IMR-90 (cell line): ENCODE results near the gene PRSS50. TPM values are rescaled to one million over a fixed set of nuclear protein-coding genes. Genes with fewer than 3 reads are reported as not detected.
A peak's percentile ranks its signal among the peaks of the same experiment; 100 is the strongest.

Experiments used
- ATAC-seq: fragments of 200-7000 bp; cut with Tn5 transposase; 2 replicates; pipeline ENCODE4 v1.9.1; 2020; ENCODE audit warnings: low read depth, mild to moderate bottlenecking, moderate library complexity
- BruUV-seq: library from RNA; stranded (reverse); fragments of 400-500 nt; replicated peaks from 2 replicates; lab custom pipeline; 2021; lab: Mats Ljungman, UMichigan
- CTCF ChIA-PET: fragments of 300-600 bp; formaldehyde crosslinking; extraction: SDS; loops from one replicate; lab custom pipeline; 2021; ENCODE audit warnings: antibody characterized with exemption; lab: Yijun Ruan, JAX
- POLR2A ChIA-PET: fragments of 300-600 bp; sonication (Branson Sonifier 250); formaldehyde crosslinking; loops from one replicate; lab custom pipeline; 2022; ENCODE audit warnings: antibody characterized with exemption; ENCODE audit not compliant: unreplicated experiment; lab: Charles Lee
- DNase-seq: peaks from one replicate; pipeline ENCODE4 v3.0.0; 2013
- H2AFZ ChIP-seq: replicated peaks from 2 replicates; pipeline ENCODE3; 2013; ENCODE audit warnings: low read length, mild to moderate bottlenecking; ENCODE audit not compliant: poor library complexity
- H2AK5ac ChIP-seq: 2 replicates; pipeline ENCODE4 v1.6.1; 2013; ENCODE audit warnings: low read depth, low read length, inconsistent platforms
- H2AK9ac ChIP-seq: replicated peaks from 2 replicates; pipeline ENCODE3; 2013; ENCODE audit warnings: mild to moderate bottlenecking, low read depth, low read length, moderate library complexity; ENCODE audit not compliant: poor library complexity
- H2BK120ac ChIP-seq: 2 replicates; pipeline ENCODE4 v1.6.1; 2013; ENCODE audit warnings: low read depth, low read length, inconsistent platforms
- H2BK15ac ChIP-seq: 3 replicates; pipeline ENCODE4 v1.6.1; 2013; ENCODE audit warnings: low read depth, low read length, inconsistent platforms
- H2BK20ac ChIP-seq: 2 replicates; pipeline ENCODE4 v1.6.1; 2013; ENCODE audit warnings: low read depth, mild to moderate bottlenecking, inconsistent platforms, low read length, moderate library complexity
- H2BK5ac ChIP-seq: 2 replicates; pipeline ENCODE4 v1.6.1; 2013; ENCODE audit warnings: mild to moderate bottlenecking, low read depth, low read length, inconsistent platforms; ENCODE audit not compliant: poor library complexity, severe bottlenecking
- H3K14ac ChIP-seq: replicated peaks from 2 replicates; pipeline ENCODE4 v1.6.1; 2013; ENCODE audit warnings: low read depth, low read length, inconsistent platforms
- H3K18ac ChIP-seq: 2 replicates; pipeline ENCODE4 v1.6.1; 2013; ENCODE audit warnings: low read depth, low read length, control low read depth
- H3K23ac ChIP-seq: 2 replicates; pipeline ENCODE4 v1.6.1; 2013; ENCODE audit warnings: low read depth, low read length, inconsistent platforms
- H3K27ac ChIP-seq: 2 replicates; pipeline ENCODE4 v1.5.1; 2013; ENCODE audit warnings: mild to moderate bottlenecking, control low read depth, low read length; ENCODE audit not compliant: insufficient read depth
- H3K27me3 ChIP-seq: 2 replicates; pipeline ENCODE4 v1.6.1; 2013; ENCODE audit warnings: low read length; ENCODE audit not compliant: control insufficient read depth, insufficient read depth
- H3K36me3 ChIP-seq: 2 replicates; pipeline ENCODE4 v1.6.1; 2013; ENCODE audit warnings: low read length, mixed read lengths; ENCODE audit not compliant: control insufficient read depth, insufficient read depth
- H3K4ac ChIP-seq: 2 replicates; pipeline ENCODE4 v1.6.1; 2013; ENCODE audit warnings: low read depth, low read length, inconsistent platforms
- H3K4me1 ChIP-seq: 2 replicates; pipeline ENCODE4 v1.6.1; 2013; ENCODE audit warnings: low read length, mixed read lengths; ENCODE audit not compliant: control insufficient read depth, insufficient read depth
- H3K4me2 ChIP-seq: 2 replicates; pipeline ENCODE4 v1.6.1; 2013; ENCODE audit warnings: low read depth, mild to moderate bottlenecking, control low read depth, low read length, moderate library complexity
- H3K4me3 ChIP-seq: 2 replicates; pipeline ENCODE4 v1.5.1; 2013; ENCODE audit warnings: low read depth, mild to moderate bottlenecking, control low read depth, low read length, moderate library complexity; ENCODE audit not compliant: insufficient read depth
- H3K56ac ChIP-seq: 2 replicates; pipeline ENCODE4 v1.6.1; 2013; ENCODE audit warnings: low read length, inconsistent platforms; ENCODE audit not compliant: insufficient read depth; ENCODE audit errors: extremely low read depth
- H3K79me1 ChIP-seq, 2 experiments: 2 replicates each; pipeline ENCODE4 v1.6.1; 2013; ENCODE audit warnings: low read length in 2 of 2, inconsistent platforms in 1 of 2, low read depth in 1 of 2
- H3K9ac ChIP-seq: 2 replicates; pipeline ENCODE4 v1.6.1; 2013; ENCODE audit warnings: low read depth, low read length, control low read depth
- H3K9me1 ChIP-seq: 2 replicates; pipeline ENCODE4 v1.6.1; 2013; ENCODE audit warnings: low read length, inconsistent platforms; ENCODE audit not compliant: insufficient read depth
- H3K9me3 ChIP-seq: 2 replicates; pipeline ENCODE4 v1.6.1; 2013; ENCODE audit warnings: low read length; ENCODE audit not compliant: control insufficient read depth, insufficient read depth
- H4K20me1 ChIP-seq: 2 replicates; pipeline ENCODE4 v1.6.1; 2013; ENCODE audit warnings: low read length, inconsistent platforms; ENCODE audit not compliant: insufficient read depth
- H4K5ac ChIP-seq: 2 replicates; pipeline ENCODE4 v1.6.1; 2013; ENCODE audit warnings: mild to moderate bottlenecking, low read depth, low read length, control low read depth
- H4K8ac ChIP-seq, 2 experiments: 2 replicates each; pipeline ENCODE4 v1.6.1; 2013; ENCODE audit warnings: low read depth in 2 of 2, low read length in 2 of 2, control low read depth in 1 of 2, inconsistent platforms in 1 of 2
- H4K91ac ChIP-seq: 2 replicates; pipeline ENCODE4 v1.6.1; 2013; ENCODE audit warnings: low read depth, low read length, inconsistent platforms; ENCODE audit not compliant: insufficient read depth
- BHLHE40 ChIP-seq: fragments of 150-350 bp; IDR thresholded peaks from 2 replicates; pipeline ENCODE4 v1.6.1; 2016; ENCODE audit warnings: mild to moderate bottlenecking, low read depth, low read length
- FOS ChIP-seq: fragments of 150-350 bp; IDR thresholded peaks from 2 replicates; pipeline ENCODE4 v1.6.1; 2016; ENCODE audit warnings: low read depth, low read length
- MAFK ChIP-seq: IDR thresholded peaks from 2 replicates; pipeline ENCODE4 v1.6.1; 2012; ENCODE audit warnings: low read depth, low read length, improper control_type of control experiment
- MAZ ChIP-seq: IDR thresholded peaks from 2 replicates; pipeline ENCODE4 v1.6.1; 2012; ENCODE audit warnings: low read depth, mild to moderate bottlenecking, low read length, improper control_type of control experiment, moderate library complexity, borderline replicate concordance
- MXI1 ChIP-seq: IDR thresholded peaks from 2 replicates; pipeline ENCODE4 v1.6.1; 2012; ENCODE audit warnings: low read depth, mild to moderate bottlenecking, low read length, moderate library complexity, borderline replicate concordance
- NFE2L2 ChIP-seq: fragments of 150-350 bp; IDR thresholded peaks from 2 replicates; pipeline ENCODE4 v1.6.1; 2016; ENCODE audit warnings: low read depth, mild to moderate bottlenecking, low read length
- WGBS, 2 experiments: methylation state at CpG; one replicate each; pipeline versions ENCODE4 v1.1.5 to v1.1.7; 2013; ENCODE audit warnings: missing lambda C conversion rate in 2 of 2; ENCODE audit not compliant: insufficient read length in 1 of 2; ENCODE audit errors: extremely low coverage in 2 of 2; 5-methylcytosine and 5-hydroxymethylcytosine counted together
- dilution Hi-C: fragments of 300-500 bp; cut with HindIII; formaldehyde crosslinking; loops from one replicate; pipeline ENCODE4 v1.14.3; 2018; ENCODE audit warnings: low sequenced_read_pairs; ENCODE audit not compliant: unreplicated experiment
- in situ Hi-C: fragments of 300-500 bp; cut with MboI; formaldehyde crosslinking; loops from 3 replicates; pipeline ENCODE4 v1.14.3; 2019; ENCODE audit warnings: low sequenced_read_pairs, inconsistent platforms, mixed read lengths
- intact Hi-C: fragments of 100-400 bp; cut with micrococcal nuclease; formaldehyde crosslinking; loops from 2 replicates; pipeline ENCODE4 v1.10.0; 2022
- polyA plus RNA-seq, 3 experiments: library from polyadenylated mRNA; depleted of rRNA; stranded (reverse); fragments of >200 nt; gene quantifications; 2 replicates each; pipeline ENCODE4 v1.2.3, GENCODE V29; 2012; ENCODE audit warnings: low replicate concordance in 1 of 3
- total RNA-seq: library from RNA; depleted of rRNA; stranded (reverse); fragments of >200 nt; gene quantifications from 2 replicates; pipeline ENCODE4 v1.2.3, GENCODE V29; 2012
- TF ChIP-seq, protein P1 (sequence below): fragments of 150-350 bp; IDR thresholded peaks from 2 replicates; pipeline ENCODE4 v1.6.1; 2017; ENCODE audit warnings: mild to moderate bottlenecking, antibody characterized with exemption, low read length, low read depth

PRSS50 gene
- total and polyA plus RNA-seq, 2 of the 4 experiments (the other 2 are of a cell fraction), result not detected

- H4K91ac ChIP-seq, result no peak within 1 kb of the TSS; the same call in none of the 2 replicates
- no peaks in the 10 kb centered on the region for H3K9me3 ChIP-seq
- H2BK120ac ChIP-seq, result peak within 1 kb of the TSS; percentile 40; the same call in 1 of the 2 replicates
- H3K79me1 ChIP-seq, result no peaks in the 10 kb centered on the region; a peak in 1 of 4 replicates
- H3K27ac ChIP-seq, result peak within 1 kb of the TSS; percentile 34; the same call in 1 of the 2 replicates
- H2AK9ac ChIP-seq, result peak within 1 kb of the TSS; percentile 93
- peaks cover 14% of the 10 kb centered on the region; the same call in 1 of the 2 replicates for H3K9me1 ChIP-seq
- H3K27me3 ChIP-seq, result peaks cover 9% of the 10 kb centered on the region
- intact Hi-C loops (no loop called here), dilution Hi-C loops (no loop called here), in situ Hi-C loops (no loop called here)
- H3K18ac ChIP-seq, result peak within 1 kb of the TSS; percentile 27
- BruUV-seq, result no TSS peak
- H4K5ac ChIP-seq, result peak within 1 kb of the TSS; percentile 53; the same call in 1 of the 2 replicates
- peak within 1 kb of the TSS; percentile 56 for H2AK5ac ChIP-seq
- peak within 1 kb of the TSS; percentile 48 for H2BK5ac ChIP-seq
- H3K23ac ChIP-seq, result peak within 1 kb of the TSS; percentile 59
- H3K56ac ChIP-seq, result no peak within 1 kb of the TSS
- TF ChIP-seq MAFK (no peak), MXI1 (no peak), BHLHE40 (no peak), FOS (no peak), NFE2L2 (no peak), MAZ (peak; percentile 12; the same call in 1 of the 2 replicates)
- TF ChIP-seq, protein P1, sequence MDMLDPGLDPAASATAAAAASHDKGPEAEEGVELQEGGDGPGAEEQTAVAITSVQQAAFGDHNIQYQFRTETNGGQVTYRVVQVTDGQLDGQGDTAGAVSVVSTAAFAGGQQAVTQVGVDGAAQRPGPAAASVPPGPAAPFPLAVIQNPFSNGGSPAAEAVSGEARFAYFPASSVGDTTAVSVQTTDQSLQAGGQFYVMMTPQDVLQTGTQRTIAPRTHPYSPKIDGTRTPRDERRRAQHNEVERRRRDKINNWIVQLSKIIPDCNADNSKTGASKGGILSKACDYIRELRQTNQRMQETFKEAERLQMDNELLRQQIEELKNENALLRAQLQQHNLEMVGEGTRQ, result no peak
- peak within 1 kb of the TSS; percentile 93 for H3K4me3 ChIP-seq
- WGBS, 2 experiments, result 2% methylated on average over 18 of the region's 71 CpGs; no CpG with 5 or more reads in 1 of the 2 experiments
- peak within 1 kb of the TSS; percentile 84 for H3K4me2 ChIP-seq
- peak within 1 kb of the TSS; percentile 14; the same call in 1 of the 3 replicates for H2BK15ac ChIP-seq
- H3K4me1 ChIP-seq, result peaks cover 20% of the 10 kb centered on the region
- peak within 1 kb of the TSS; percentile 64 for H3K9ac ChIP-seq
- no peak within 1 kb of the TSS for H2BK20ac ChIP-seq
- H4K20me1 ChIP-seq, result peaks cover 5% of the 10 kb centered on the region; the same call in 1 of the 2 replicates
- no peak for DNase-seq
- H3K14ac ChIP-seq, result peak within 1 kb of the TSS; percentile 19; the same call in 1 of the 2 replicates
- ChIA-PET CTCF (no interaction called here), POLR2A (no interaction called here)
- peak within 1 kb of the TSS; percentile 40 for H3K4ac ChIP-seq
- peak within 1 kb of the TSS; percentile 54 to 63; a peak in 3 of 4 replicates for H4K8ac ChIP-seq
- ATAC-seq, result peak; percentile 80
- H3K36me3 ChIP-seq, result no peaks in the 10 kb centered on the region; the same call in 1 of the 2 replicates
- peak within 1 kb of the TSS; percentile 95 for H2AFZ ChIP-seq
Measured at GRCh38 chr3:46693038-46693891, 24.4 kb downstream of the PRSS50 start, which contains the start of gene ALS2CL. Gene ALS2CL (minus strand): TSS chr3:46693679. CDS start chr3:46689440, 4,239 bp downstream.
